HL-60 (cell line): ENCODE measurements around the gene RICTOR.

Experiments used
- CTCF ChIP-seq: IDR thresholded peaks from one replicate; pipeline ENCODE4 v1.5.1; 2011; ENCODE audit warnings: low read length, control low read depth, inconsistent platforms; ENCODE audit not compliant: insufficient read depth
- REST ChIP-seq: IDR thresholded peaks from 2 replicates; pipeline ENCODE4 v1.6.1; 2012; ENCODE audit warnings: low read depth; ENCODE audit not compliant: insufficient replicate concordance
- SPI1 ChIP-seq: IDR thresholded peaks from 2 replicates; pipeline ENCODE4 v1.6.1; 2012; ENCODE audit warnings: low read depth, mild to moderate bottlenecking, borderline replicate concordance

GRCh38 chr5:39079147-39079546 lies 4.9 kb upstream of the RICTOR start:
- TF ChIP-seq CTCF: no peak
- no peak for TF ChIP-seq REST
- TF ChIP-seq SPI1: no peak
